GM18511 (cell line): Measurements from ENCODE around the gene MDN1.
"Not testable (repeated sequence)": the region's sequence is repeated elsewhere in the genome, so short reads cannot be mapped to it uniquely, and the experiment has no call there.

Source experiments
- ATAC-seq: cut with Tn5 transposase; IDR thresholded peaks from one replicate; pipeline ENCODE4 v1.9.1; 2021; ENCODE audit warnings: mild to moderate bottlenecking, moderate library complexity; ENCODE audit not compliant: unreplicated experiment

Gene MDN1, protein sequence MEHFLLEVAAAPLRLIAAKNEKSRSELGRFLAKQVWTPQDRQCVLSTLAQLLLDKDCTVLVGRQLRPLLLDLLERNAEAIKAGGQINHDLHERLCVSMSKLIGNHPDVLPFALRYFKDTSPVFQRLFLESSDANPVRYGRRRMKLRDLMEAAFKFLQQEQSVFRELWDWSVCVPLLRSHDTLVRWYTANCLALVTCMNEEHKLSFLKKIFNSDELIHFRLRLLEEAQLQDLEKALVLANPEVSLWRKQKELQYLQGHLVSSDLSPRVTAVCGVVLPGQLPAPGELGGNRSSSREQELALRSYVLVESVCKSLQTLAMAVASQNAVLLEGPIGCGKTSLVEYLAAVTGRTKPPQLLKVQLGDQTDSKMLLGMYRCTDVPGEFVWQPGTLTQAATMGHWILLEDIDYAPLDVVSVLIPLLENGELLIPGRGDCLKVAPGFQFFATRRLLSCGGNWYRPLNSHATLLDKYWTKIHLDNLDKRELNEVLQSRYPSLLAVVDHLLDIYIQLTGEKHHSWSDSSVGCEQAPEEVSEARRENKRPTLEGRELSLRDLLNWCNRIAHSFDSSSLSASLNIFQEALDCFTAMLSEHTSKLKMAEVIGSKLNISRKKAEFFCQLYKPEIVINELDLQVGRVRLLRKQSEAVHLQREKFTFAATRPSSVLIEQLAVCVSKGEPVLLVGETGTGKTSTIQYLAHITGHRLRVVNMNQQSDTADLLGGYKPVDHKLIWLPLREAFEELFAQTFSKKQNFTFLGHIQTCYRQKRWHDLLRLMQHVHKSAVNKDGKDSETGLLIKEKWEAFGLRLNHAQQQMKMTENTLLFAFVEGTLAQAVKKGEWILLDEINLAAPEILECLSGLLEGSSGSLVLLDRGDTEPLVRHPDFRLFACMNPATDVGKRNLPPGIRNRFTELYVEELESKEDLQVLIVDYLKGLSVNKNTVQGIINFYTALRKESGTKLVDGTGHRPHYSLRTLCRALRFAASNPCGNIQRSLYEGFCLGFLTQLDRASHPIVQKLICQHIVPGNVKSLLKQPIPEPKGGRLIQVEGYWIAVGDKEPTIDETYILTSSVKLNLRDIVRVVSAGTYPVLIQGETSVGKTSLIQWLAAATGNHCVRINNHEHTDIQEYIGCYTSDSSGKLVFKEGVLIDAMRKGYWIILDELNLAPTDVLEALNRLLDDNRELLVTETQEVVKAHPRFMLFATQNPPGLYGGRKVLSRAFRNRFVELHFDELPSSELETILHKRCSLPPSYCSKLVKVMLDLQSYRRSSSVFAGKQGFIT (N-terminal part only)

DNA sequence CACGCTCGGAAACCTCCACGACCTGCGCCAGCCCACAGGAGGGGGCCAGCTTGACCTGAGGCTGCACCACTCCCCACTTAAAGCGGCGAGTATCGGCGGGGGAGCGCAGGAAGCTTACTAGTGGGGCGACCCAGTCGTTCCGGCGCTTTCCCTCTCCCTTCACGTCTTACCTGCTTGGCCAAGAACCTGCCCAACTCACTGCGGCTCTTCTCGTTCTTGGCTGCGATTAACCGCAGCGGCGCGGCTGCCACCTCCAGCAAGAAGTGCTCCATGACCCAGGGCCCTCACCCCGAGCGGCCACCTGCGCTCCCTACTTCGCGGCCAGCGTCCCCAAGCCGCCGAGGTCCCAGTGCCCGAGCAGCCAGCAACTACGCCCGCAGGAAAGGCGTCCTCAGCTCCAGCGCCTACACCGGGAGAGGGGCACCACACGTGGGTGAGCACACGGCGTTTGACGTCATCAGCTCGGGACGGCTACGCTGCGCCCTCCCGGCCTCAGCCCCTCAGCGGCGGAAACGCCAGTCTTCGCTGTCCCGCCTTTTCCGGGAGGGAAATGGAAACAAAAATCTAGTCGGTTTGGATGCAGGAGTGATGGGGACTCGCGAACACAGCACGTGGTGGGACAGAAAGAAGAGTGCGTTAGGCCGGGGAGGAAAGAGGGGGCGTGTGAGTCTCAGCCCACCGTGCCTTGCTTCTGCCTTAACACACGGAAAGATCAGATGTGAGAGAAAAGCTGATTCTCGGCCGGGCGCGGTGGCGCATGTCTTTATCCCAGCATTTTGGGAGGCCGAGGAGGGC is at the start of gene MDN1:
Gene MDN1, minus strand, starts transcription at position 459 of the 795 bp plus-strand sequence. Its CDS starts 187 bp downstream, at position 272.
- ATAC-seq = peak; percentile 97

DNA sequence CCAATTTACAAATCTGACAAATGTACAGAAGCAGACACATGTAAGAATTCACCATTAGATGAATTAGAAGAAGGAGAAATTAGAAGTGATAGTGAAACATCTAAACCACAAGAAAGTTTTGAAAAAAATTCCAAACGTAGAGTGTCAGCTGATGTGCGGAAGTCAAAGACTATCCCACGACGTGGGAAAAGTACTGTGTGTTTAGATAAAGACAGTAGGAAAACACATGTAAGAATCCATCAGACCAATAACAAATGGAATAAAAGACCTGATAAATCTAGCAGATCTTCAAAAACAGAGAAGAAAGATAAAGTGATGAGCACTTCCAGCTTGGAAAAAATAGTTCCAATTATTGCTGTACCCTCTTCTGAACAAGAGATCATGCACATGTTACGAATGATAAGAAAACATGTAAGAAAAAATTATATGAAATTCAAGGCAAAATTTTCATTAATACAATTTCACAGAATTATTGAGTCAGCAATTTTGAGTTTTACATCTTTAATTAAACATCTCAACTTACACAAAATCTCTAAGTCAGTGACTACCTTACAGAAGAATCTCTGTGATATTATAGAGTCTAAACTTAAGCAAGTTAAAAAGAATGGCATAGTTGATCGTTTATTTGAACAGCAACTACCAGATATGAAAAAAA is 46.6 kb upstream of the MDN1 start:
- ATAC-seq = no peak

DNA sequence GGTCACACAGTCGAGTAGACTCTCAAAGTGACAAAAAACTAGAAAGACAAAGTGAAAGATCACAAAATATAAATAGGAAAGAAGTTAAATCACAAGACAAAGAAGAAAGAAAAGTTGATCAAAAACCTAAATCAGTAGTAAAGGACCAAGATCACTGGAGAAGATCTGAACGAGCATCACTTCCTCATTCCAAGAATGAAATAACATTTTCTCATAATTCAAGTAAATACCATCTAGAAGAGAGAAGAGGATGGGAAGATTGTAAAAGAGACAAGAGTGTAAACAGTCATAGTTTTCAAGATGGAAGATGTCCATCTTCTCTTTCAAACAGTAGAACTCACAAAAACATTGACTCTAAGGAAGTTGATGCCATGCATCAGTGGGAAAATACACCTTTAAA is 43.1 kb upstream of the MDN1 start:
- ATAC-seq = peak; percentile 33

DNA sequence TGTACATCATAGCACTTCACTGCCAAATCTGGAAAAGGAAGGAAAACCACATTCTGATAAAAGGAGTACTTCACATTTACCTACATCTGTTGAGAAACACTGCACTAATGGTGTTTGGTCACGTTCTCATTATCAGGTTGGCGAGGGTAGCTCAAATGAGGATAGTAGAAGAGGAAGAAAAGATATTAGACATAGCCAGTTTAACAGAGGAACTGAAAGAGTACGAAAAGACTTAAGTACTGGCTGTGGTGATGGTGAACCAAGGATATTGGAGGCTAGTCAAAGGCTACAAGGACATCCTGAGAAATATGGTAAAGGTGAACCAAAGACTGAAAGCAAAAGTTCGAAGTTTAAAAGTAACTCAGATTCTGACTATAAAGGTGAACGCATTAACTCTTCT is 42.7 kb upstream of the MDN1 start:
- ATAC-seq = peak; percentile 81

DNA sequence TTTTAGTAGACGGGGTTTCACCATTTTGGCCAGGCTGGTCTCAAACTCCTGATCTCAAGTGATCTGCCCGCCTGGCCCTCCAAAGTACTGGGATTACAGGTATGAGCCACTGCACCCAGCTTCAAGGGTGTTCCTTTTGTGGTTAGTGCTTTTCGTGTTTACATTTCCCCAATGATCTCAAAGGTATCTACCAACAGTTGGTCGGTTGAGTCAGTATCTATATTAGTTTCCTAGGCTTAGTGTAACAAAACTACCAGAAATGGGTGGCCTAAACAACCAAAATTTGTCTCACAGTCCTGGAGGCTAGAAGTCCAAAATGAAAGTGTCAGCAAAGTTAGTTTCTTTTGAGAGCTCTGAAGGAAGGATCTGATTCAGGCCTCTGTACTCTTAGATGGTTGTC is 40.1 kb upstream of the MDN1 start:
- peak; percentile 55 for ATAC-seq

DNA sequence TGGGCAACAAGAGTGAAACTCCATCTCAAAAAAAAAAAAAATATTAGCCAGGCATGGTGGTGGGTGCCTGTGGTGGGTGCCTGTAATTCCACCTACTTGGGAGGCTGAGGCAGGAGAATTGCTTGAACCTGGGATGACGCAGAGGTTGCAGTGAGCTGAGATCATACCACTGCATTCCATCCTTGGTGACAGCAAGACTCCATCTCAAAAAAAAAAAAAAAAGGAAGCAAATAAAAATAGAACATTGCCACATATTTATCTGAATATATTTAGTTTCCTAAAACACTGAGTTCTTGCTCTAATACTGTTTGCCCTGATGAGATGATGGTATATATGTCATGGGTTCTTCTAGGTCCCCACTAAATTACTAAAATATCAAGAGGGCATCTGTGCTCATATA is 38.4 kb upstream of the MDN1 start:
- no peak for ATAC-seq

DNA sequence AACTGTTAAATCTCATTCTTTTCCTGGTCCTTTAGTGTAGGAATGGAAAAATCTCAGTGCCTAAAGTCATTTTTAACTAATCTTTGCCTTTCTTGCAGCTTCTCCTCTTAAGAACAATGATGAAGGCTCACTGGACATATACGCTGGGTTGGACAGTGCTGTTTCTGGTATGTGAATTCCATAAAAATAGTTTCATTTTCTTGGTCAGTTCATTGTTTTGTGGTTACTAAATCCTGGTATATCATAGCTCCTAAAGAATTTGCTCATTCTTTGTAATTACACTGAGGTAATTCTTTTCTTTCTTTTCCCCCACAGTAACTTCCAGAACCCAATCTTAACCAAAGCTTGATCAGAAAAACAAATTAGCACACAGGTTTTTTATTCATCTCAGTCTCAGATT is 33.5 kb upstream of the MDN1 start:
- ATAC-seq = no peak

DNA sequence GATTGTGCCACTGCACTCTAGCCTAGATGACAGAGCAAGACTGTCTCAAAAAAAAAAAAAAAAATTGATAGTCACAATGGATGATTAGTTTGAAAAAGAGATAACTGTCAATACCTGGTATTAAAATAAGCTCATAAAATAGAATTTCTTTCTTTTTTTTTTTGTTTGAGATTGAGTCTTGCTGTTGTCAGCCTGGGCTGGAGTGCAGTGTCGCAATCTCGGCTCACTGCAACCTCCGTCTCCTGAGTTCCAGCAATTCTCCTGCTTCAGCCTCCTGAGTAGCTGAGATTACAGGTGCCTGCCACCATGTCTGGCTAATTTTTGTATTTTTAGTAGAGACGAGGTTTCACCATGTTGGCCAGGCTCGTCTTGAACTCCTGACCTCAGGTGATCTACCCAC is 27.9 kb upstream of the MDN1 start:
- ATAC-seq = not testable (repeated sequence)

DNA sequence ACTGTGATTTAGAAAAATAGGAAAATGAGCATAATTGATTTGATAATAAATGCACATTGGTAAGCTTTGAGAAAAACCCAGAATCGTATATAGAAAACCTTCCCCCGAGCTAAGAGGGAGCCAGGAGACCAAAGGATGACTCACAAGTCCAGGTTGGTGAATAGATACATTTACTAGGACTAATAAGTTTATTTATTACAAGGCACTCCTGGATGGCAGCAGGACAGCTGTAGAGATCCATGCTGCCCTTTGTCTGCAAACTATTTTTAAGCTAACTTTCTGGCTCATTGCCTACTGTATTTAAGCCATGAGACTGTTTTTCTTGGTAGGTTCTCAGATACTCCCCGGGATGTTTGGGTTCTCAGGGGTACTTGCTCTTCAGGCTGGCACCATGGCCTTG is 23.5 kb upstream of the MDN1 start:
- ATAC-seq = no peak

DNA sequence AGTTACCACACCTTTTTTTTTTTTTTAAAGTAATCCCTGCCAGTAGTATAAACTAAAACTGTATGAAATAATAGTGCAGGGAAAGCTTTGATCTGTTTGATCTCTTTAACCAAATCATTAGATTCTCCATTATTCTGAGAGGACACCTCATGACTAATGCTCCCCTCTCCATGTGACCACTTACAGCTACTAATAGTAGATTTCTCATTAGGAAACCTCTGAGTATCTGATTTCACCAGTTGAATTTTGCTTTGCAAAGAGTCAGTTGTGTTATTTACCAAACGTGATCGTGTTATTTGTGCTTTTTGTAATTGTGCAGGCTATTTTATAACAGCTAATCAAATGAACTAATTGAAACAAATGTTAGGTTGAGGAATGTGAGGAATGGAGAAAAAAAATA is 22.6 kb upstream of the MDN1 start:
- no peak for ATAC-seq

DNA sequence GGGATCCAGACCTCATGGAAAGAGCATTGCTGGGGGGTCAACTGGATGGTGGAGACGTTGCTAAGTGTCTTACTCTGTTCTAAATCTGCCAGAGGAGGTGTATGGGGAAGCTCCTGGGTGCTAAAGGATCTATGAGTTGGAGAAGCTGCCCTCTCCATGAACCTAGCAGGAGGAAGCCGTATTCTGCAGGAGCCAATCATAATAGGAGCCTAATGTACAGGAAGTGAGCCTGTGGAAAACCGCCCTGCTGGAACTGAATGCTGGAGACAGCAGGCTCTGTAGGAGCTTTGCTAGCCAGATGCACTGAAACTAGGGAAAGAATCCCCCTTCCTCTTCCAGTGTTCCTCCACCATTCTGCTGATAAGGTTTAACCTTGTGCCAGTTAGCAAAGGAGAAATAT is 20.9 kb upstream of the MDN1 start:
- ATAC-seq = no peak

DNA sequence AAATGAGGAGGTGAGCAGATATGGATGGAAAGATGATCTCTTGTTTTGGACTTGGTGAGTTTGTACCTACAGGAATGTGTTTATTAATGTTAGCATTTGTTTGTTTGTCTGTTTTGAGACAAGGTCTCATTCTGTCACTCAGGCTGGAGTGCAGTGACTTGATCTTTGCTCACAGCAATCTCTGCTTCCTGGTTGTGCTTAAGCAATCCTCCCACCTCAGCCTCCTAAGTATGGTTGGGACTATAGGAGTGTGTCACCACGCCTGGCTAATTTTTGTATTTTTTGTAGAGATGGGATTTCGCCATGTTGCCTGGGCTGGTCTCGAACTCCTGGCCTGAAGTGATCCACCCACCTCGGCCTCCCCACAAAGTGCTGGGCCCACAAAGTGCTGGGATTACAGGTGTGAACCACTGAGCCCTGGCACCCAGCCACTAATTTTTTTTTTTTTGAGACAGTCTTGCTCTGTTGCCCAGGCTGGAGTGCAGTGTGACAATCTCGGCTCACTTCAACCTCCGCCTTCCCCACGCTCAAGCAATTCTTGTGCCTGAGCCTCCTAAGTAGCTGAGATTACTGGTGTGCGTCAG is 17.1 kb upstream of the MDN1 start:
- no peak for ATAC-seq

DNA sequence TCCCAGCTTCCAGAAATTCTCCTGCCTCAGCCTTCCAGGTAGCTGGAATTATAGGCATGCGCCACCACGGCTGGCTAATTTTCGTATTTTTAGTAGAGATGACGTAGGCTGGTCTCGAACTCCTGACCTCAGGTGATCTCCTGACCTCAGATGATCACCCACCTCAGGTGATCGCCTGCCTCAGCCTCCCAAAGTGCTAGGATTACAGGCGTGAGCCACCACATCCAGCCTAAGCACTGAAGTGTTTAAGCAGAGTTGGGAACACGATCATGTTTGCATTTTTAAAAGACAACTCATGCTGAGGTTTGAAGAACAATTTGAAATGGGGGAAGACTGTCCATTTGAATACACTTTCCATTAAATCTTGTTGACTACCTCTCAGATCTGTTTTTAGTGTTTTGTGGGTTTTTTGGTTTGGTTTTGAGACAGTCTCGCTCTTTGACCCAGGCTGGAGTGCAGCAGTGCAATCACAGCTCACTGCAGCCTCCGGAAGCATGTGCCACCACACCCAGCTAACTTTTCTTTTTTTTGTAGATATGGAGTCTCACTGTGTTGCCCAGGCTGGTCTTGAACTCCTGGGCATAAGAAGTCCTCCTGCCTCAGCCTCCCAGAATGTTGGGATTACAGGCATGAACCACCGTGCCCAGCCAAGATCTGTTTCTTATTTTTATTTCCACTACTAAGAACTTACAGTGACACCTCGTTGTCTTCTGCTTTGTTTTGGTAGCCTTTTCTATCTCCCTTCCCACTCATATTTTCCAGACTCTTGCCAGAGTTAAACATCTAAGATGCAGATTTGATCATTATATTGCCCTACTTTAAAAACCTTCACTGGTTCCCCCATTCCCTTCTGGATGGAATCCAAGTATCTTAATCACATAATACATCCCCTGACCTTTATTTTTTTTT is 15.5 kb upstream of the MDN1 start:
- peak; percentile 98 for ATAC-seq

DNA sequence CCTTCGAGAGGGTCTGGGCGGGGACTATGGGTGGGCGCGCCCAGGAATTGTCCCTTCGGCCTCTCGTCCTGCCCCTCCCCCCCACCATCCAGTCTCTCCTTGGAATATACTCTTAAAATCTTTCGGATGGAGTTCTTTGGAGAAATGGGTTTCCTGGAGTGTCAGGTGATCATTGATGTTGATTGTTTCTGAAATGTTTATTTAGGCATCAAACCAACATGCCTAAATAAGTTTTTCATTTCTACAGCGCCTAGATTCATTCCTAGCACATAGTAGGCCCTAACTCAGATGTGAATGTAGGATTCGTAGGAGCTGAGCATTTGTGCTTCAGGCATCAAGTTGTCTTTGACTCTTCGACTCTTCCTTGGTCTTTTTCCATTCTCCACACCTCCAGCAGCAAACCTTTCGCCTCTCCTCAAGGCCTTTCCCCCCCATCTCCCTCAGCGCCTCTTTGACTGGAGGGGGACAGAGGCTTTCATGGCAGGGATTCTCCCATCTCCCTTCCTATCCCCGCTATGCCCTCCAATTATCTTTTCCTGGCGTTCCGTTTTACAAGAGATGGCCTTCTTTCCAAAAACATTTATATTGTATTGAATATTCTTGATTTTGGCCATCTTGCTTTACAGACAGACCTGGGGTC is 10.7 kb upstream of the MDN1 start:
- ATAC-seq = no peak

DNA sequence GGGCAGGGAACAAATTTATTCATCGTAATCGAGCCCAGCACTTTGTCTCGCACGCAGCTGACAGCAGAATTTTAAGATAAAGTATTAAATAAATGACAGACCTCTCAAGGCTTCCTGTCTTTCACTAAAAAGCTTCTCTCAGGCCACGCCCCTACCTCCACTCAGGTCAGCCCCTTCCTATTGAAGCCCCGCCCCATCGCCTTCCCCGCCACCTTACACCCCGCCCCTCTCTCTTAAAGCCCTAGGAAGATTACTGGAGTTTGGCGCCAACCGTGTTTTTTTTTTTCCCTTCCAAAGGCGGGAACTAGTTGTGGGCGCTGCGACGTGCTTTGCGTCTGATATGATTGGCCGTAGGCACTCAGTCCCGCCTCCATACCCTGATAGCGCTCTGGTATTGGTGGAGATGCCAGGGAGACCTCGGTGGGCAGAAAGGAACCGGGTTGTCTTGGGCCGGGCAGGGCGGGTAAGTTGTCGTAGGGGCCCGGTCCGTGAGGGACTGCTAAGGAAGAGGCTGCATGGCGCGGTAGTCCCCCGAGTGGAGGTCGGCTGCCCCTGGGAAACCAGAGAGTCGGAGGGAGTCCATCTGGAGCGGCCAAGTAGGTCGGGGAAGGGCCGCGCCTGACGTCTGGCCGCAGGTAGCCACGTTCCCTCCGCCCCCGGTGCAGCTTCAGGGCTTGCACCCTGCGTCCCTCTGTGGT is 10.0 kb upstream of the MDN1 start, which contains the start of gene CASP8AP2:
Gene CASP8AP2, plus strand, starts transcription at position 409 of the 698 bp plus-strand sequence.
- peak; percentile 97 for ATAC-seq

DNA sequence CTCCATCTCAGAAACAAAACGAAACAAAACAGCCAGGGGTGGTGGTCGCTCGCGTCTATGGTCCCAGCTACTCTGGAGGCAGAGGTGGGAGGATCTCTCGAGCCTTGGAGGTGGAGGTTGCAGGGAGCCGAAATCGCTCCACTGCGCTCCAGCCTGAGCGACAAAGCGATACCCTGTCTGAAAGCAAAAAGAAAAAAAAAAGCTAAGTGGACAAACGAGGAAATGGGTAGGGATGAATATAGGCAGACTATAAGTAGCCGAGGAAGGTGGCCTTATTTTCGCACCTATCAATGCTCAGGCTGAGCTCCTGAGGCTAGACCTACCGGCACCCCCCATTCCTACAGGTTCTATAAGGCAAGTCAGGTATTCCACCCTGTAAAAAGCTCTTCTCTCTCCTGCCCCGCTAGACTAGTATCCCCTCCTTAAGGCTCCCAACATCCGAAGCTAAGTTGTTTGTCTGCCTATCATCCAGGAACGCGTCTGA is 9.4 kb upstream of the MDN1 start:
- ATAC-seq = peak; percentile 45

DNA sequence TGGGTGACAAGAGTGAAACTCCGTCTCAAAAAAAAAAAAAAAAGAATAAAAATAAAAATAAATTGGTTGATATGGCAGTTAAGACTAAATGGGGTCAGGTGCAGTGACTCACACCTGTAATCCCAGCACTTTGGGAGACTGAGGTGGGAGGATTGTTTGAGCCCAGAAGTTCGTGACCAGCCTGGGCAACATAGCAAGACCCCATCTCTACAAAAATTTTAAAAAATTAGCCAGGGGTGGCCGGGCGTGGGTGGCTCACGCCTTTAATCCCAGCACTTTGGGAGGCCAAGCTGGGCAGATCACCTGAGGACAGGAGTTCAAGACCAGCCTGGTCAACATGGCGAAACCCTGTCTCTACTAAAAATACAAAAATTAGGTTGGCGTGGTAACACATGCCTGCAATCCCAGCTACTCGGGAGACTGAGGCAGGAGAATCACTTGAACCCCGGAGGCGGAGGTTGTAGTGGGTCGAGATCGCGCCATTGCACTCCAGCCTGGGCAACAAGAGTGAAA is 8.9 kb upstream of the MDN1 start:
- not testable (repeated sequence) for ATAC-seq
